NB4 (cell line): ENCODE results near the gene STAB2.

Experiments
- CTCF ChIP-seq: IDR thresholded peaks from one replicate; pipeline ENCODE4 v1.5.1; 2012; ENCODE audit warnings: low read depth, low read length
- POLR2A ChIP-seq: IDR thresholded peaks from 2 replicates; pipeline ENCODE4 v1.6.1; 2011; ENCODE audit warnings: mild to moderate bottlenecking; ENCODE audit not compliant: insufficient read length; ENCODE audit errors: extremely low read depth

GRCh38 chr12:103696101-103696500 is 109.0 kb downstream of the STAB2 start:
- TF ChIP-seq POLR2A (no peak), CTCF (no peak)
